ENCODE measurements around the gene TSHZ1. TPM values are rescaled to one million over a fixed set of nuclear protein-coding genes. Genes with fewer than 3 reads are reported as not detected.

TSHZ1 gene
- total RNA-seq, 1 donor: 13.1 TPM

- Histone ChIP-seq H3K4me1 (ENCODE audit: insufficient read depth, low read length) (peaks cover 38% of the 10 kb centered on the region), H3K4me3 (ENCODE audit: low read length) (no peak overlapping the region), H3K9me3 (ENCODE audit: low read depth, low read length) (no peaks in the 10 kb centered on the region), H3K27me3 (ENCODE audit: insufficient read depth, low read length) (no peaks in the 10 kb centered on the region)
These were observed 9.3 kb downstream of the TSHZ1 start for GRCh38 chr18:75219745-75220375.

GRCh38 chr18:75220551-75221355, 10.2 kb downstream of the TSHZ1 start:
- H3K4me1 ChIP-seq (ENCODE audit: insufficient read depth, low read length): peaks cover 30% of the 10 kb centered on the region
- H3K9me3 ChIP-seq (ENCODE audit: low read depth, low read length): no peaks in the 10 kb centered on the region
- no peaks in the 10 kb centered on the region for H3K27me3 ChIP-seq (ENCODE audit: insufficient read depth, low read length)
- no peak overlapping the region for H3K4me3 ChIP-seq (ENCODE audit: low read length)

- H3K4me3 ChIP-seq (ENCODE audit: low read length): no peak overlapping the region
- H3K4me1 ChIP-seq (ENCODE audit: insufficient read depth, low read length): peaks cover 30% of the 10 kb centered on the region
- H3K27me3 ChIP-seq (ENCODE audit: insufficient read depth, low read length): no peaks in the 10 kb centered on the region
- no peaks in the 10 kb centered on the region for H3K9me3 ChIP-seq (ENCODE audit: low read depth, low read length)
These were observed 10.8 kb downstream of the TSHZ1 start for GRCh38 chr18:75221397-75221796.

GRCh38 chr18:75221897-75222296, 11.3 kb downstream of the TSHZ1 start:
- Histone ChIP-seq H3K27me3 (ENCODE audit: insufficient read depth, low read length) (no peaks in the 10 kb centered on the region), H3K9me3 (ENCODE audit: low read depth, low read length) (no peaks in the 10 kb centered on the region), H3K4me1 (ENCODE audit: insufficient read depth, low read length) (peaks cover 30% of the 10 kb centered on the region), H3K4me3 (ENCODE audit: low read length) (no peak overlapping the region)

- Histone ChIP-seq H3K9me3 (ENCODE audit: low read depth, low read length) (no peaks in the 10 kb centered on the region), H3K27me3 (ENCODE audit: insufficient read depth, low read length) (no peaks in the 10 kb centered on the region), H3K4me3 (ENCODE audit: low read length) (no peak overlapping the region), H3K4me1 (ENCODE audit: insufficient read depth, low read length) (peaks cover 32% of the 10 kb centered on the region)
These were observed 11.8 kb downstream of the TSHZ1 start for GRCh38 chr18:75222407-75222806.

- no peaks in the 10 kb centered on the region for H3K27me3 ChIP-seq (ENCODE audit: insufficient read depth, low read length)
- H3K4me1 ChIP-seq (ENCODE audit: insufficient read depth, low read length): peaks cover 36% of the 10 kb centered on the region
- no peaks in the 10 kb centered on the region for H3K9me3 ChIP-seq (ENCODE audit: low read depth, low read length)
- no peak overlapping the region for H3K4me3 ChIP-seq (ENCODE audit: low read length)
These were observed 13.2 kb downstream of the TSHZ1 start for GRCh38 chr18:75223687-75224347.

- peaks cover 53% of the 10 kb centered on the region for H3K4me1 ChIP-seq (ENCODE audit: insufficient read depth, low read length)
- no peaks in the 10 kb centered on the region for H3K9me3 ChIP-seq (ENCODE audit: low read depth, low read length)
- H3K27me3 ChIP-seq (ENCODE audit: insufficient read depth, low read length): no peaks in the 10 kb centered on the region
- H3K4me3 ChIP-seq (ENCODE audit: low read length): no peak overlapping the region
These were observed 15.8 kb downstream of the TSHZ1 start for GRCh38 chr18:75226286-75226955.

GRCh38 chr18:75226956-75227316, 16.3 kb downstream of the TSHZ1 start:
- Histone ChIP-seq H3K27me3 (ENCODE audit: insufficient read depth, low read length) (no peaks in the 10 kb centered on the region), H3K4me1 (ENCODE audit: insufficient read depth, low read length) (peaks cover 53% of the 10 kb centered on the region), H3K9me3 (ENCODE audit: low read depth, low read length) (no peaks in the 10 kb centered on the region), H3K4me3 (ENCODE audit: low read length) (no peak overlapping the region)

GRCh38 chr18:75227535-75228296, 17.1 kb downstream of the TSHZ1 start:
- Histone ChIP-seq H3K9me3 (ENCODE audit: low read depth, low read length) (no peaks in the 10 kb centered on the region), H3K4me1 (ENCODE audit: insufficient read depth, low read length) (peaks cover 47% of the 10 kb centered on the region), H3K4me3 (ENCODE audit: low read length) (no peak overlapping the region), H3K27me3 (ENCODE audit: insufficient read depth, low read length) (no peaks in the 10 kb centered on the region)

- H3K4me3 ChIP-seq (ENCODE audit: low read length): no peak overlapping the region
- no peaks in the 10 kb centered on the region for H3K9me3 ChIP-seq (ENCODE audit: low read depth, low read length)
- peaks cover 40% of the 10 kb centered on the region for H3K4me1 ChIP-seq (ENCODE audit: insufficient read depth, low read length)
- no peaks in the 10 kb centered on the region for H3K27me3 ChIP-seq (ENCODE audit: insufficient read depth, low read length)
These were observed 18.4 kb downstream of the TSHZ1 start for GRCh38 chr18:75228967-75229366.

- Histone ChIP-seq H3K4me3 (ENCODE audit: low read length) (no peak overlapping the region), H3K9me3 (ENCODE audit: low read depth, low read length) (no peaks in the 10 kb centered on the region), H3K4me1 (ENCODE audit: insufficient read depth, low read length) (peaks cover 40% of the 10 kb centered on the region), H3K27me3 (ENCODE audit: insufficient read depth, low read length) (no peaks in the 10 kb centered on the region)
These were observed 18.8 kb downstream of the TSHZ1 start for GRCh38 chr18:75229437-75229836.

- peaks cover 40% of the 10 kb centered on the region for H3K4me1 ChIP-seq (ENCODE audit: insufficient read depth, low read length)
These were observed 19.8 kb downstream of the TSHZ1 start for GRCh38 chr18:75230163-75231052.

GRCh38 chr18:75231053-75231406, 20.4 kb downstream of the TSHZ1 start:
- Histone ChIP-seq H3K4me3 (ENCODE audit: low read length) (no peak overlapping the region), H3K4me1 (ENCODE audit: insufficient read depth, low read length) (peaks cover 43% of the 10 kb centered on the region), H3K9me3 (ENCODE audit: low read depth, low read length) (no peaks in the 10 kb centered on the region), H3K27me3 (ENCODE audit: insufficient read depth, low read length) (no peaks in the 10 kb centered on the region)

More at GRCh38 chr18:75230163-75231052, 19.8 kb downstream of the TSHZ1 start:
- H3K9me3 ChIP-seq (ENCODE audit: low read depth, low read length): no peaks in the 10 kb centered on the region
- H3K27me3 ChIP-seq (ENCODE audit: insufficient read depth, low read length): no peaks in the 10 kb centered on the region
- no peak overlapping the region for H3K4me3 ChIP-seq (ENCODE audit: low read length)

GRCh38 chr18:75234901-75235300, 24.3 kb downstream of the TSHZ1 start:
- no peaks in the 10 kb centered on the region for H3K9me3 ChIP-seq (ENCODE audit: low read depth, low read length)
- no peak overlapping the region for H3K4me3 ChIP-seq (ENCODE audit: low read length)
- no peaks in the 10 kb centered on the region for H3K27me3 ChIP-seq (ENCODE audit: insufficient read depth, low read length)
- peaks cover 16% of the 10 kb centered on the region for H3K4me1 ChIP-seq (ENCODE audit: insufficient read depth, low read length)
